ENCODE measurements around the gene SHC2. TPM values are rescaled to one million over a fixed set of nuclear protein-coding genes. Genes with fewer than 3 reads are reported as not detected.

Gene SHC2
- total RNA-seq, 1 donor from 2014 or later = 2.1 TPM

DNA sequence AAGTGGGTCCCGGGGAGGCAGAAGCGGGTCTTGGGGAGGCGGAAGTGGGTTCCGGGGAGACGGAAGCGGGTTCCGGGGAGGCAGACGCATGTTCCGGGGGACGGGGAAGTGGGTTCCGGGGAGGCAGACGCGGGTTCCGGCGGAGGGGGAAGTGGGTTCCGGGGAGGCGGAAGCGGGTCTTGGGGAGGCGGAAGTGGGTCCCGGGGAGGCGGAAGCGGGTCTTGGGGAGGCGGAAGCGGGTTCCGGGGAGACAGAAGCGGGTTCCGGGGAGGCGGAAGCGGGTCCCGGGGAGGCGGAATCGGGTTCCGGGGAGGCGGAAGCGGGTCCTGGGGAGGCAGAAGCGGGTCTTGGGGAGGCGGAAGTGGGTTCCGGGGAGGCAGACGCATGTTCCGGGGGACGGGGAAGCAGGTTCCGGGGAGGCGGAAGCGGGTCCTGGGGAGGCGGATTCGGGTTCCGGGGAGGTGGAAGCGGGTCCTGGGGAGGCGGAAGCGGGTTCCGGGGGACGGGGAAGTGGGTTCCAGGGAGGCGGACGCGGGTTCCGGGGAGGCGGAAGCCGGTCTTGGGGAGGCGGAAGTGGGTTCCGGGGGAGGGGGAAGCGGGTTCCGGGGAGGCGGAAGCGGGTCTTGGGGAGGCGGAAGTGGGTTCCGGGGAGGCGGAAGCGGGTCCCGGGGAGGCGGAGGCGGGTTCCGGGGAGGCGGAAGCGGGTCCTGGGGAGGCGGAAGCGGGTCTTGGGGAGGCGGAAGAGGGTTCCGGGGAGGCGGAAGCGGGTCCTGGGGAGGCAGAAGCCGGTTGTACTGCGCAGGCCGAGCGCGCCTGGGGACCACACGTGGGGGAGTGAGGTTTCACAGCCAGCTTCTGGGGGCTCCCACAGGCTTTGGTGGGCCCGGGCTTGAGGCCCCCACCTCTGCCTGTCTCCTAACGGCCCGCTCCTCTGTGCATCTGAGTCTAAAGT is 2.5 kb downstream of the SHC2 start:
- no peak for DNase-seq (ENCODE audit: low read depth)
- TF ChIP-seq CTCF (conservative IDR thresholded peaks at IDR 0.05; ENCODE audit: low read depth, low read length) = no peak
- H3K4me3 ChIP-seq (ENCODE audit: low read depth, low read length) = no peak overlapping the region

DNA sequence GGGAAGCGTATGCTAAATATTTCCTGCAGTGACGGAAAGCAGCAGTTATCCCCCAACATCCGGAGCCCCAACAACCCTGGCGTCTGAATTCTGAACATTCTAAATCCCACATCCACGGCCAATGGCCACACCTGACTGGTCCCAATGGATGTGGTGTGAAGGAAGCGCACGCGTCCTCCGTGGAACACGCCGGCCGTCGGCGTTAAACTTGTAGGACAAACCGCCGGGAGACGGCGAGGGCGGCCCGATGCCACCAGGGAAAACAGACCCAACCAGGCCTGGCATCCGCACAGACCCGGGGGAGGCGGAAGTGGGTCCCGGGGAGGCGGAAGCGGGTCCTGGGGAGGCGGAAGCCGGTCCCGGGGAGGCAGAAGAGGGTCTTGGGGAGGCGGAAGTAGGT is 3.2 kb downstream of the SHC2 start:
- no peak for DNase-seq (ENCODE audit: low read depth)
- H3K4me3 ChIP-seq (ENCODE audit: low read depth, low read length) = no peak overlapping the region
- TF ChIP-seq CTCF (conservative IDR thresholded peaks at IDR 0.05; ENCODE audit: low read depth, low read length) = no peak

- no peak for TF ChIP-seq CTCF (conservative IDR thresholded peaks at IDR 0.05; ENCODE audit: low read depth, low read length)
- DNase-seq (ENCODE audit: low read depth) = no peak
- H3K4me3 ChIP-seq (ENCODE audit: low read depth, low read length) = no peak overlapping the region
Observed at GRCh38 chr19:456547-457110, 4.2 kb downstream of the SHC2 start.

GRCh38 chr19:455851-456546 is 4.8 kb downstream of the SHC2 start:
- no peak for TF ChIP-seq CTCF (conservative IDR thresholded peaks at IDR 0.05; ENCODE audit: low read depth, low read length)
- DNase-seq (ENCODE audit: low read depth) = no peak
- H3K4me3 ChIP-seq (ENCODE audit: low read depth, low read length) = no peak overlapping the region

GRCh38 chr19:455031-455705 is 5.7 kb downstream of the SHC2 start:
- H3K4me3 ChIP-seq (ENCODE audit: low read depth, low read length) = no peak overlapping the region
- TF ChIP-seq CTCF (conservative IDR thresholded peaks at IDR 0.05; ENCODE audit: low read depth, low read length) = no peak
- no peak for DNase-seq (ENCODE audit: low read depth)

DNA sequence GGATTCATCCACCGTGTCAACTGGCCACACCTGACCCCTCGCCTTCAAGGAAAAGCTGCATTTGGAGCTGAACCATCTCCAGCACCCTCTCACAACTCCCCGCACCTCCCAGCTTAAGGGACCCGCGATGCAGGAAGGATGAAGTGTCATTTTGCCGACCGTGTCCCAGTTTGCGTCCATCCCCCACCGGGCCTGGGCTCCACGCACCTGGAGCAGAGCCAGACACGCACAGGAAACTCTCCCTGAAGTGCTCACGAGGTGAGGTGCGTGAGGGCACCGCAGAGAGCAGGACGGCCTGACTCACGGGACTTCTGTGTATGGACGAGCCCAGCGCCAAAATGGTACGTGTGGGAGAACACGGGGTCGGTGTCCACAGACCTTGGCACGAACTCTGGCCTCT is 7.2 kb downstream of the SHC2 start:
- DNase-seq (ENCODE audit: low read depth) = no peak
- no peak for TF ChIP-seq CTCF (conservative IDR thresholded peaks at IDR 0.05; ENCODE audit: low read depth, low read length)
- no peak overlapping the region for H3K4me3 ChIP-seq (ENCODE audit: low read depth, low read length)

All from epithelial cell of proximal tubule (primary cell).